ENCODE measurements around the gene SLC45A2. TPM values are rescaled to one million over a fixed set of nuclear protein-coding genes. Genes with fewer than 3 reads are reported as not detected.

SLC45A2 gene
- total and polyA plus RNA-seq, 10 donors = 0.07 to 0.74 TPM; not detected in 8

DNA sequence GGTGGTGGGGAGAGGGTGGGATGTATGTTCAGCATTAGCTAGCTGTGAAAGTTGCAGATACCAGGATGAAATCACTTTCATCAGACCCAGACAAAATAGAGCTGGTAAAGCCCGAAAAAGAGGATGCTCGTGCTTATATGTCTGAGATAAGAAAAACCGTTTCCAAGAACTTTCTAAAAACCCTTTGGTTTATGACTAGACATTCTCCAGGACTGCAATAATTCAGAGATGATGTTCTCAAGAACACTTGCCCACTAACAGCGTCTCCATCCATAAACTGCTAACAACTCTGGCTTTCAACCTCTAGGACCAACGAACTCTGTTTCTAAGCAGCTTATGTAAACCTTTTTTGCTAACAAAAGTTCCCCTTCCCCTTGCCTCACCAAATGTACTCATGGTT, 31.7 kb upstream of the SLC45A2 start:
- WGBS, 5 donors = 75 to 86% (median 82%) methylated on average over 5 of the region's 5 CpGs
- peaks cover 0 to 27% (median 0%) of the 10 kb centered on the region in 6 donors for H3K36me3 ChIP-seq
- no peak for DNase-seq
- H3K9me3 ChIP-seq = no peaks in the 10 kb centered on the region
- H3K27ac ChIP-seq = no peak overlapping the region
- H3K4me1 ChIP-seq = no peaks in the 10 kb centered on the region
- intact Hi-C loops (cut with DNase I; ENCODE audit: low total_unique reads) = no loop called here
- H3K4me3 ChIP-seq = no peak overlapping the region
- H3K27me3 ChIP-seq (replicated peaks in 1 of 7) = no peaks in the 10 kb centered on the region
- TF ChIP-seq POLR2AphosphoS5 (IDR thresholded peaks at IDR 0.05) (no peak), POLR2A (IDR thresholded peaks at IDR 0.05) (no peak)
- TF ChIP-seq, protein P1, sequence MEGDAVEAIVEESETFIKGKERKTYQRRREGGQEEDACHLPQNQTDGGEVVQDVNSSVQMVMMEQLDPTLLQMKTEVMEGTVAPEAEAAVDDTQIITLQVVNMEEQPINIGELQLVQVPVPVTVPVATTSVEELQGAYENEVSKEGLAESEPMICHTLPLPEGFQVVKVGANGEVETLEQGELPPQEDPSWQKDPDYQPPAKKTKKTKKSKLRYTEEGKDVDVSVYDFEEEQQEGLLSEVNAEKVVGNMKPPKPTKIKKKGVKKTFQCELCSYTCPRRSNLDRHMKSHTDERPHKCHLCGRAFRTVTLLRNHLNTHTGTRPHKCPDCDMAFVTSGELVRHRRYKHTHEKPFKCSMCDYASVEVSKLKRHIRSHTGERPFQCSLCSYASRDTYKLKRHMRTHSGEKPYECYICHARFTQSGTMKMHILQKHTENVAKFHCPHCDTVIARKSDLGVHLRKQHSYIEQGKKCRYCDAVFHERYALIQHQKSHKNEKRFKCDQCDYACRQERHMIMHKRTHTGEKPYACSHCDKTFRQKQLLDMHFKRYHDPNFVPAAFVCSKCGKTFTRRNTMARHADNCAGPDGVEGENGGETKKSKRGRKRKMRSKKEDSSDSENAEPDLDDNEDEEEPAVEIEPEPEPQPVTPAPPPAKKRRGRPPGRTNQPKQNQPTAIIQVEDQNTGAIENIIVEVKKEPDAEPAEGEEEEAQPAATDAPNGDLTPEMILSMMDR (IDR thresholded peaks at IDR 0.05 in 8 of 11, conservative IDR thresholded peaks at IDR 0.05 in 3 of 11) = no peak

DNA sequence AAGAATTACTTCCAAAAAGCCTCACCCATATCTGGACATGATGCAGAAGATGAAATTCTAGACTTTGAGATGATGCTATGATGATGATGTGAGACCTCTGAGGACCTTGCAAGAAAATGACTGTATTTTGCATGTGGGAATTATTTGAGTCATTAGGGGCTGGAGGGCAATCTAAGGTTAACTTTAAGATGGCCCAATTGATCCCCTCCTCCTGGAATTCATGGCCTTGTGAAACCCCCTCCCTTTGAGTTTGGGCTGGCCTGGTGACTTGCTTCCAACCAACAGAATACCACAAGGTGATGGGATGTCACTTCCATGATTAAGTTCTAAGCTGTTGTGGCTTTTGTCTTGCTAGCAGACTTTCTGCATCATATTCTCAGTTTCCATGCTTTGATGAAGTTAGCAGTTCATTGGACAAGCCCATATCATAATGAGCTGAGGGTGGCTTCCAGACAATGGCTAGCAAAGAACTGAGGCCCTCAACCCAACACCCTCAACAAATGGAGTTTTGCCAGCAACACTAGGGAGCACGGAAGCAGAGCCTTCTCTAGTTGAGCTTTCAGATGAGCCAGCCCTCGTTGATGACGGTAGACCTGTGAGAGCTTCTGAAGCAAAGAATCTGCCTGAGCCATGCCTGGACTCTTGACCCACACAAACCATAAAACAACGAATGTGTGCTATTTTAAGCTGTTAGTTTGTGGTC, 30.8 kb upstream of the SLC45A2 start:
- WGBS, 5 donors = 84 to 94% (median 93%) methylated on average over 4 of the region's 4 CpGs
- no peak overlapping the region for H3K4me3 ChIP-seq
- no peak overlapping the region for H3K27ac ChIP-seq
- no peak for TF ChIP-seq POLR2AphosphoS5 (IDR thresholded peaks at IDR 0.05)
- TF ChIP-seq, protein P1 (IDR thresholded peaks at IDR 0.05 in 8 of 11, conservative IDR thresholded peaks at IDR 0.05 in 3 of 11) = no peak
- no peak for TF ChIP-seq POLR2A (IDR thresholded peaks at IDR 0.05)
- intact Hi-C loops (cut with DNase I; ENCODE audit: low total_unique reads) = no loop called here
- DNase-seq = no peak
- no peaks in the 10 kb centered on the region for H3K27me3 ChIP-seq (replicated peaks in 1 of 7)
- H3K4me1 ChIP-seq = no peaks in the 10 kb centered on the region
- peaks cover 0 to 20% (median 0%) of the 10 kb centered on the region in 6 donors for H3K36me3 ChIP-seq
- no peaks in the 10 kb centered on the region for H3K9me3 ChIP-seq

DNA sequence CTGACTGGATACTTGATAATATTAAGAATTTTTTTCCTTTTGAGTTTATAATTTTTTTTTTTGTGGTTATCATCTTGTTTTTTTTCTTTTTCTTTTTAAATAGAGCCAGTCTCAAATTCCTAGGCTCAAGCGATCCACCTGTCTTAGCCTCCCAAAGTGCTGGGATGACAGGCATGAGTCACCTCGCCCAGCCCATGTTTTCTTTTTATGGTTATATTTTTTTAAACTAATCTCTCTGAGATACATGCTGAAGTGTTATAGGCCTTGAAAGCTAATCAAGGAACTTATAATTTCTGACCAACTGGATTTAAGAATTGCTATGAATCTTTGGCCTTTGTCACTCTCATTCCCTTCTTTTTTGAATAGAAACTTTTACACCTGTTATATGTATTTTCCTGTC, 30.1 kb upstream of the SLC45A2 start:
- no peak overlapping the region for H3K4me3 ChIP-seq
- H3K36me3 ChIP-seq = peaks cover 0 to 14% (median 0%) of the 10 kb centered on the region in 6 donors
- H3K27me3 ChIP-seq (replicated peaks in 1 of 7) = no peaks in the 10 kb centered on the region
- DNase-seq = no peak
- intact Hi-C loops (cut with DNase I; ENCODE audit: low total_unique reads) = no loop called here
- no peak overlapping the region for H3K27ac ChIP-seq
- TF ChIP-seq, protein P1 (IDR thresholded peaks at IDR 0.05 in 8 of 11, conservative IDR thresholded peaks at IDR 0.05 in 3 of 11) = no peak
- TF ChIP-seq POLR2A (IDR thresholded peaks at IDR 0.05) (no peak), POLR2AphosphoS5 (IDR thresholded peaks at IDR 0.05) (no peak)
- WGBS, 5 donors = 94 to 99% (median 95%) methylated on average over 2 of the region's 2 CpGs
- no peaks in the 10 kb centered on the region for H3K4me1 ChIP-seq
- H3K9me3 ChIP-seq = no peaks in the 10 kb centered on the region

DNA sequence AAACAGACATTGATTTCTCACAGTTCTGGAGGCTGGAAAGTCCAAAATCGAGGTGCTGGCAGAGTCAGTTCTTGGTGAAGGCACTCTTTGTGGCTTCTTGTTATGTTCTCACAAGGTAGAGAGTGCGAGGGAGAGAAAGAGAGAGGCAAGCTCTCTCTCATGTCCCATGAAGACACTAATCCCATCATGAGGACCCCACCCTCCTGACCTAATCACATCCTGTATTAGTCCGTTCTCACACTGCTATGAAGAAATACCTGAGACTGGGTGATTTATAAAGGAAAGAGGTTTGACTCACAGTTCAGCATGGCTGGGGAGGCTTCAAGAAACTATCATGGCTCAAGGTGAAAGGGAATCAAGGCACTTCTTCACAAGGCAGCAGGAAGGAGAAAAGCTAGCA, 29.1 kb upstream of the SLC45A2 start:
- TF ChIP-seq POLR2A (IDR thresholded peaks at IDR 0.05) (no peak), POLR2AphosphoS5 (IDR thresholded peaks at IDR 0.05) (no peak)
- TF ChIP-seq, protein P1 (IDR thresholded peaks at IDR 0.05 in 8 of 11, conservative IDR thresholded peaks at IDR 0.05 in 3 of 11) = no peak
- WGBS, 5 donors = 76 to 90% (median 85%) methylated on average over 3 of the region's 3 CpGs
- intact Hi-C loops (cut with DNase I; ENCODE audit: low total_unique reads) = no loop called here
- Histone ChIP-seq H3K9me3 (no peaks in the 10 kb centered on the region), H3K27me3 (replicated peaks in 1 of 7) (no peaks in the 10 kb centered on the region), H3K36me3 (peaks cover 0 to 3% (median 0%) of the 10 kb centered on the region in 6 donors), H3K4me1 (peaks cover 0 to 9% (median 7%) of the 10 kb centered on the region in 6 donors), H3K27ac (no peak overlapping the region), H3K4me3 (no peak overlapping the region)
- no peak for DNase-seq
